ENCODE measurements around the gene PCDHGC4.
A peak's percentile ranks its signal among the peaks of the same experiment; 100 is the strongest.

The PCDHGC4 gene

GRCh38 chr5:141495453-141495811, 10.6 kb downstream of the PCDHGC4 start:
- H3K36me3 Mint-ChIP-seq, result peaks cover 0 to 11% of the 10 kb centered on the region in 2 donors
- peaks cover 37 to 74% of the 10 kb centered on the region in 2 donors for H3K27me3 Mint-ChIP-seq
- H3K9me3 Mint-ChIP-seq, result no peaks in the 10 kb centered on the region
- no peak overlapping the region for H3K27ac Mint-ChIP-seq
- H3K4me3 Mint-ChIP-seq, result no peak overlapping the region
- no peak for ATAC-seq (replicated peaks)
- DNase-seq, result no peak
- H3K4me1 Mint-ChIP-seq, result peaks cover 7 to 12% of the 10 kb centered on the region in 2 donors

- H3K27ac Mint-ChIP-seq, result no peak overlapping the region
- no peak for DNase-seq
These were observed 11.2 kb downstream of the PCDHGC4 start for GRCh38 chr5:141496038-141496437.

GRCh38 chr5:141501761-141502160, 16.9 kb downstream of the PCDHGC4 start:
- H3K27ac Mint-ChIP-seq, result no peak overlapping the region
- peaks cover 16 to 31% of the 10 kb centered on the region in 2 donors for H3K27me3 Mint-ChIP-seq
- peaks cover 4 to 6% of the 10 kb centered on the region in 2 donors for H3K4me1 Mint-ChIP-seq
- DNase-seq, result no peak
- H3K36me3 Mint-ChIP-seq, result peaks cover 3 to 4% of the 10 kb centered on the region in 2 donors
- ATAC-seq (replicated peaks), result no peak
- no peaks in the 10 kb centered on the region for H3K9me3 Mint-ChIP-seq
- H3K4me3 Mint-ChIP-seq, result no peak overlapping the region

More at GRCh38 chr5:141496038-141496437, 11.2 kb downstream of the PCDHGC4 start:
- peaks cover 0 to 7% of the 10 kb centered on the region in 2 donors for H3K36me3 Mint-ChIP-seq
- H3K27me3 Mint-ChIP-seq, result peaks cover 31 to 68% of the 10 kb centered on the region in 2 donors
- ATAC-seq (replicated peaks), result no peak
- H3K4me3 Mint-ChIP-seq, result no peak overlapping the region
- H3K4me1 Mint-ChIP-seq, result peaks cover 7 to 11% of the 10 kb centered on the region in 2 donors
- no peaks in the 10 kb centered on the region for H3K9me3 Mint-ChIP-seq

GRCh38 chr5:141503681-141504080, 18.9 kb downstream of the PCDHGC4 start:
- Mint-ChIP-seq H3K9me3 (no peaks in the 10 kb centered on the region), H3K27me3 (peaks cover 5 to 15% of the 10 kb centered on the region in 2 donors), H3K4me3 (no peak overlapping the region), H3K36me3 (peaks cover 0 to 3% of the 10 kb centered on the region in 2 donors), H3K27ac (no peak overlapping the region), H3K4me1 (peaks cover 19 to 24% of the 10 kb centered on the region in 2 donors)
- ATAC-seq (replicated peaks) (peak in 1 of 2 donors; percentile 6), DNase-seq (no peak)

GRCh38 chr5:141504216-141504615, 19.4 kb downstream of the PCDHGC4 start:
- Mint-ChIP-seq H3K4me1 (peaks cover 21 to 29% of the 10 kb centered on the region in 2 donors), H3K27ac (no peak overlapping the region), H3K4me3 (no peak overlapping the region), H3K36me3 (peaks cover 0 to 3% of the 10 kb centered on the region in 2 donors), H3K27me3 (peaks cover 4 to 9% of the 10 kb centered on the region in 2 donors), H3K9me3 (no peaks in the 10 kb centered on the region)
- no peak for DNase-seq
- no peak for ATAC-seq (replicated peaks)

GRCh38 chr5:141506381-141507155, 21.7 kb downstream of the PCDHGC4 start:
- peaks cover 35 to 47% of the 10 kb centered on the region in 2 donors for H3K4me1 Mint-ChIP-seq
- peaks cover 4 to 8% of the 10 kb centered on the region in 2 donors for H3K27me3 Mint-ChIP-seq
- no peak overlapping the region for H3K4me3 Mint-ChIP-seq
- ATAC-seq (replicated peaks) (no peak), DNase-seq (no peak)
- H3K36me3 Mint-ChIP-seq, result peaks cover 3 to 4% of the 10 kb centered on the region in 2 donors
- peaks cover 0 to under 1% of the 10 kb centered on the region in 2 donors for H3K9me3 Mint-ChIP-seq
- peak overlapping the region; percentile 62 for H3K27ac Mint-ChIP-seq

GRCh38 chr5:141507387-141508091, 22.7 kb downstream of the PCDHGC4 start:
- Mint-ChIP-seq H3K27me3 (peaks cover 0 to 8% of the 10 kb centered on the region in 2 donors), H3K27ac (peak overlapping the region; percentile 62), H3K9me3 (peaks cover 0 to 3% of the 10 kb centered on the region in 2 donors), H3K36me3 (peaks cover 5 to 7% of the 10 kb centered on the region in 2 donors), H3K4me3 (peak overlapping the region in 1 of 2 donors; percentile 25), H3K4me1 (peaks cover 43 to 55% of the 10 kb centered on the region in 2 donors)
- ATAC-seq (replicated peaks) (peak; percentile 26 to 40), DNase-seq (no peak)

- peak overlapping the region; percentile 28 for H3K27ac Mint-ChIP-seq
- peaks cover 0 to 8% of the 10 kb centered on the region in 2 donors for H3K27me3 Mint-ChIP-seq
- H3K9me3 Mint-ChIP-seq, result peaks cover 0 to 3% of the 10 kb centered on the region in 2 donors
- peaks cover 9 to 13% of the 10 kb centered on the region in 2 donors for H3K36me3 Mint-ChIP-seq
- DNase-seq, result no peak
- H3K4me1 Mint-ChIP-seq, result peaks cover 49 to 64% of the 10 kb centered on the region in 2 donors
- peak overlapping the region in 1 of 2 donors; percentile 0 for H3K4me3 Mint-ChIP-seq
- ATAC-seq (replicated peaks), result no peak
These were observed 23.6 kb downstream of the PCDHGC4 start for GRCh38 chr5:141508440-141508797.

- H3K4me3 Mint-ChIP-seq, result peak overlapping the region; percentile 32 to 70
- peak overlapping the region; percentile 84 for H3K27ac Mint-ChIP-seq
- peaks cover 0 to 8% of the 10 kb centered on the region in 2 donors for H3K27me3 Mint-ChIP-seq
- peaks cover 14 to 18% of the 10 kb centered on the region in 2 donors for H3K36me3 Mint-ChIP-seq
- ATAC-seq (replicated peaks) (peak in 1 of 2 donors; percentile 16), DNase-seq (no peak)
- peaks cover 0 to 3% of the 10 kb centered on the region in 2 donors for H3K9me3 Mint-ChIP-seq
- H3K4me1 Mint-ChIP-seq, result peaks cover 51 to 65% of the 10 kb centered on the region in 2 donors
These were observed 24.2 kb downstream of the PCDHGC4 start for GRCh38 chr5:141508798-141509611.

- peaks cover 0 to 4% of the 10 kb centered on the region in 2 donors for H3K27me3 Mint-ChIP-seq
- peaks cover 58 to 73% of the 10 kb centered on the region in 2 donors for H3K4me1 Mint-ChIP-seq
- H3K27ac Mint-ChIP-seq, result peak overlapping the region; percentile 11
- ATAC-seq (replicated peaks), result no peak
- H3K36me3 Mint-ChIP-seq, result peaks cover 19 to 28% of the 10 kb centered on the region in 2 donors
- no peak overlapping the region for H3K4me3 Mint-ChIP-seq
- H3K9me3 Mint-ChIP-seq, result peaks cover 0 to 3% of the 10 kb centered on the region in 2 donors
- DNase-seq, result no peak
These were observed 25.3 kb downstream of the PCDHGC4 start for GRCh38 chr5:141510160-141510559.

GRCh38 chr5:141510850-141511601, 26.2 kb downstream of the PCDHGC4 start:
- no peak overlapping the region for H3K4me3 Mint-ChIP-seq
- DNase-seq (no peak), ATAC-seq (replicated peaks) (peak in 1 of 2 donors; percentile 17)
- peaks cover 63 to 78% of the 10 kb centered on the region in 2 donors for H3K4me1 Mint-ChIP-seq
- H3K27me3 Mint-ChIP-seq, result no peaks in the 10 kb centered on the region
- peaks cover 0 to 3% of the 10 kb centered on the region in 2 donors for H3K9me3 Mint-ChIP-seq
- H3K27ac Mint-ChIP-seq, result peak overlapping the region; percentile 59
- H3K36me3 Mint-ChIP-seq, result peaks cover 22 to 35% of the 10 kb centered on the region in 2 donors

- ATAC-seq (replicated peaks) (no peak), DNase-seq (no peak)
- Mint-ChIP-seq H3K27ac (peak overlapping the region; percentile 59), H3K4me1 (peaks cover 65 to 83% of the 10 kb centered on the region in 2 donors), H3K27me3 (no peaks in the 10 kb centered on the region), H3K36me3 (peaks cover 29 to 43% of the 10 kb centered on the region in 2 donors), H3K9me3 (peaks cover 0 to 3% of the 10 kb centered on the region in 2 donors), H3K4me3 (peak overlapping the region in 1 of 2 donors; percentile 53)
These were observed 27.0 kb downstream of the PCDHGC4 start for GRCh38 chr5:141511771-141512325.

- Mint-ChIP-seq H3K27me3 (no peaks in the 10 kb centered on the region), H3K36me3 (peaks cover 32 to 48% of the 10 kb centered on the region in 2 donors), H3K27ac (peak overlapping the region; percentile 47), H3K4me3 (peak overlapping the region; percentile 76 to 77), H3K9me3 (peaks cover 0 to 3% of the 10 kb centered on the region in 2 donors), H3K4me1 (peaks cover 59 to 78% of the 10 kb centered on the region in 2 donors)
- no peak for DNase-seq
- peak; percentile 12 to 56 for ATAC-seq (replicated peaks)
These were observed 27.6 kb downstream of the PCDHGC4 start for GRCh38 chr5:141512390-141512910.
